OCI-LY3 (cell line): ENCODE results near the gene ABCF2.
A peak's percentile ranks its signal among the peaks of the same experiment; 100 is the strongest.

Experiments
- H2AFZ ChIP-seq: fragments of 200-600, 300-600 bp; shearing (Covaris generic); 2 replicates; pipeline ENCODE4 v1.6.0; 2014; ENCODE audit warnings: antibody characterized with exemption, low read depth, low read length
- H3K27ac ChIP-seq: fragments of 200-600, 300-600 bp; sonication (generic); 2 replicates; pipeline ENCODE4 v1.5.1; 2014; ENCODE audit warnings: mild to moderate bottlenecking, low read length, moderate library complexity, mixed read lengths
- H3K27me3 ChIP-seq: fragments of 200-600, 300-600 bp; sonication (generic); 2 replicates; pipeline ENCODE4 v1.6.1; 2014; ENCODE audit warnings: low read depth, low read length, mixed read lengths
- H3K36me3 ChIP-seq: fragments of 200-600, 300-600 bp; sonication (generic); replicated peaks from 2 replicates; pipeline ENCODE3; 2014; ENCODE audit warnings: low read depth, low read length, mixed read lengths
- H3K4me1 ChIP-seq: fragments of 300-600, 200-600 bp; sonication (generic); 2 replicates; pipeline ENCODE4 v1.6.1; 2014; ENCODE audit warnings: low read length, mixed read lengths
- H3K4me2 ChIP-seq: fragments of 200-600, 300-600 bp; sonication (generic); 2 replicates; pipeline ENCODE4 v1.6.1; 2014; ENCODE audit warnings: low read length, mixed read lengths
- H3K4me3 ChIP-seq: fragments of 300-600, 200-600 bp; sonication (generic); 2 replicates; pipeline ENCODE4 v1.5.1; 2014; ENCODE audit warnings: antibody characterized with exemption, mild to moderate bottlenecking, low read length, moderate library complexity
- H3K79me2 ChIP-seq: fragments of 300-600, 200-600 bp; shearing (Covaris generic); 2 replicates; pipeline ENCODE4 v1.6.1; 2014; ENCODE audit warnings: mild to moderate bottlenecking, low read length, mixed read lengths
- H3K9ac ChIP-seq: fragments of 300-600, 200-600 bp; shearing (Covaris generic); 2 replicates; pipeline ENCODE4 v1.6.0; 2014; ENCODE audit warnings: mild to moderate bottlenecking, low read length, moderate library complexity
- H3K9me3 ChIP-seq: fragments of 200-600, 300-600 bp; shearing (Covaris generic); 2 replicates; pipeline ENCODE4 v1.6.1; 2014; ENCODE audit warnings: low read length, mixed read lengths; ENCODE audit not compliant: insufficient read depth
- H4K20me1 ChIP-seq: fragments of 200-600, 300-600 bp; sonication (generic); 2 replicates; pipeline ENCODE4 v1.6.1; 2016; ENCODE audit warnings: low read length, mixed read lengths; ENCODE audit not compliant: insufficient read depth
- EZH2phosphoT487 ChIP-seq: fragments of 200-600 bp; shearing (Covaris generic); IDR thresholded peaks from 2 replicates; pipeline ENCODE4 v1.6.1; 2018; ENCODE audit warnings: antibody characterized with exemption, mixed run types, low read depth
- TF ChIP-seq, protein P1 (sequence below): fragments of 200-600, 300-600 bp; sonication (generic); IDR thresholded peaks from 2 replicates; pipeline ENCODE4 v1.5.1; 2014; ENCODE audit warnings: antibody characterized with exemption, low read length, low read depth

ABCF2 gene

GRCh38 chr7:151172273-151173141, 54.5 kb downstream of the ABCF2 start:
- H3K36me3 ChIP-seq, result no peaks in the 10 kb centered on the region
- no peaks in the 10 kb centered on the region; the same call in 1 of the 2 replicates for H4K20me1 ChIP-seq
- H3K4me3 ChIP-seq, result no peak overlapping the region
- peaks cover 64% of the 10 kb centered on the region for H3K27me3 ChIP-seq
- H3K79me2 ChIP-seq, result no peaks in the 10 kb centered on the region
- no peak overlapping the region for H2AFZ ChIP-seq
- TF ChIP-seq, protein P1, sequence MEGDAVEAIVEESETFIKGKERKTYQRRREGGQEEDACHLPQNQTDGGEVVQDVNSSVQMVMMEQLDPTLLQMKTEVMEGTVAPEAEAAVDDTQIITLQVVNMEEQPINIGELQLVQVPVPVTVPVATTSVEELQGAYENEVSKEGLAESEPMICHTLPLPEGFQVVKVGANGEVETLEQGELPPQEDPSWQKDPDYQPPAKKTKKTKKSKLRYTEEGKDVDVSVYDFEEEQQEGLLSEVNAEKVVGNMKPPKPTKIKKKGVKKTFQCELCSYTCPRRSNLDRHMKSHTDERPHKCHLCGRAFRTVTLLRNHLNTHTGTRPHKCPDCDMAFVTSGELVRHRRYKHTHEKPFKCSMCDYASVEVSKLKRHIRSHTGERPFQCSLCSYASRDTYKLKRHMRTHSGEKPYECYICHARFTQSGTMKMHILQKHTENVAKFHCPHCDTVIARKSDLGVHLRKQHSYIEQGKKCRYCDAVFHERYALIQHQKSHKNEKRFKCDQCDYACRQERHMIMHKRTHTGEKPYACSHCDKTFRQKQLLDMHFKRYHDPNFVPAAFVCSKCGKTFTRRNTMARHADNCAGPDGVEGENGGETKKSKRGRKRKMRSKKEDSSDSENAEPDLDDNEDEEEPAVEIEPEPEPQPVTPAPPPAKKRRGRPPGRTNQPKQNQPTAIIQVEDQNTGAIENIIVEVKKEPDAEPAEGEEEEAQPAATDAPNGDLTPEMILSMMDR, result peak; percentile 100
- no peak for TF ChIP-seq EZH2phosphoT487
- peak overlapping the region; percentile 27 for H3K4me2 ChIP-seq
- no peak overlapping the region for H3K27ac ChIP-seq
- H3K9me3 ChIP-seq, result no peaks in the 10 kb centered on the region
- peaks cover 7% of the 10 kb centered on the region for H3K4me1 ChIP-seq
- no peak overlapping the region for H3K9ac ChIP-seq

GRCh38 chr7:151168787-151169162, 58.2 kb downstream of the ABCF2 start:
- Histone ChIP-seq H3K4me1 (peaks cover 7% of the 10 kb centered on the region), H3K36me3 (no peaks in the 10 kb centered on the region), H3K9ac (no peak overlapping the region), H2AFZ (no peak overlapping the region), H3K27me3 (peaks cover 66% of the 10 kb centered on the region), H3K4me3 (no peak overlapping the region), H3K4me2 (no peak overlapping the region), H3K79me2 (no peaks in the 10 kb centered on the region), H3K27ac (no peak overlapping the region), H4K20me1 (no peaks in the 10 kb centered on the region), H3K9me3 (no peaks in the 10 kb centered on the region)
- TF ChIP-seq, protein P1, result no peak
- TF ChIP-seq EZH2phosphoT487, result no peak

- no peak for TF ChIP-seq EZH2phosphoT487
- TF ChIP-seq, protein P1, result peak; percentile 54
- no peak overlapping the region for H3K9ac ChIP-seq
- H2AFZ ChIP-seq, result no peak overlapping the region
- H4K20me1 ChIP-seq, result no peaks in the 10 kb centered on the region
- H3K4me2 ChIP-seq, result peak overlapping the region; percentile 47
- H3K4me3 ChIP-seq, result peak overlapping the region; percentile 48
- no peaks in the 10 kb centered on the region for H3K36me3 ChIP-seq
- no peaks in the 10 kb centered on the region for H3K9me3 ChIP-seq
- H3K27ac ChIP-seq, result no peak overlapping the region
- H3K79me2 ChIP-seq, result no peaks in the 10 kb centered on the region
- peaks cover 66% of the 10 kb centered on the region for H3K27me3 ChIP-seq
- H3K4me1 ChIP-seq, result peaks cover 7% of the 10 kb centered on the region
Observed at GRCh38 chr7:151168003-151168786, 58.8 kb downstream of the ABCF2 start.
